SK-MEL-5 (cell line): ENCODE data around the gene PDGFA. TPM values are rescaled to one million over a fixed set of nuclear protein-coding genes. Genes with fewer than 3 reads are reported as not detected.

Experiments
- DNase-seq: peaks from one replicate; pipeline ENCODE4 v3.0.0-alpha.2; 2016; ENCODE audit warnings: low read depth, low spot score
- in situ Hi-C: cut with HindIII; loops from 2 replicates; pipeline ENCODE4 v1.10.0; 2016; ENCODE audit warnings: low sequenced_read_pairs, high pct_unique_total_duplicates, low pct_unique_long_range_greater_than_20kb
- polyA plus RNA-seq, 2 experiments: library from polyadenylated mRNA; depleted of rRNA; stranded (reverse); fragments of >200 nt; gene quantifications; 2 replicates each; pipeline ENCODE4 v1.2.3, GENCODE V29; 2015
- total RNA-seq: library from RNA; depleted of rRNA; stranded (reverse); fragments of >200 nt; shearing (Covaris generic); gene quantifications from 2 replicates; pipeline ENCODE4 v1.2.3, GENCODE V29; 2014; rRNA removed

The PDGFA gene
- total RNA-seq, result 2.4 and 2.9 TPM in 2 replicates
- polyA plus RNA-seq (2015; cell fraction: cytosol; rRNA removed), result 2.6 and 3.9 TPM in 2 replicates
- polyA plus RNA-seq (2015; cell fraction: nucleus; rRNA removed), result 2.5 and 3.9 TPM in 2 replicates

- in situ Hi-C loops, result no loop called here
- DNase-seq, result peak; percentile 49
These were observed at the start of gene PDGFA for GRCh38 chr7:519484-520390. Gene PDGFA (minus strand): TSS chr7:519846. CDS start chr7:519001, 845 bp downstream.

DNA sequence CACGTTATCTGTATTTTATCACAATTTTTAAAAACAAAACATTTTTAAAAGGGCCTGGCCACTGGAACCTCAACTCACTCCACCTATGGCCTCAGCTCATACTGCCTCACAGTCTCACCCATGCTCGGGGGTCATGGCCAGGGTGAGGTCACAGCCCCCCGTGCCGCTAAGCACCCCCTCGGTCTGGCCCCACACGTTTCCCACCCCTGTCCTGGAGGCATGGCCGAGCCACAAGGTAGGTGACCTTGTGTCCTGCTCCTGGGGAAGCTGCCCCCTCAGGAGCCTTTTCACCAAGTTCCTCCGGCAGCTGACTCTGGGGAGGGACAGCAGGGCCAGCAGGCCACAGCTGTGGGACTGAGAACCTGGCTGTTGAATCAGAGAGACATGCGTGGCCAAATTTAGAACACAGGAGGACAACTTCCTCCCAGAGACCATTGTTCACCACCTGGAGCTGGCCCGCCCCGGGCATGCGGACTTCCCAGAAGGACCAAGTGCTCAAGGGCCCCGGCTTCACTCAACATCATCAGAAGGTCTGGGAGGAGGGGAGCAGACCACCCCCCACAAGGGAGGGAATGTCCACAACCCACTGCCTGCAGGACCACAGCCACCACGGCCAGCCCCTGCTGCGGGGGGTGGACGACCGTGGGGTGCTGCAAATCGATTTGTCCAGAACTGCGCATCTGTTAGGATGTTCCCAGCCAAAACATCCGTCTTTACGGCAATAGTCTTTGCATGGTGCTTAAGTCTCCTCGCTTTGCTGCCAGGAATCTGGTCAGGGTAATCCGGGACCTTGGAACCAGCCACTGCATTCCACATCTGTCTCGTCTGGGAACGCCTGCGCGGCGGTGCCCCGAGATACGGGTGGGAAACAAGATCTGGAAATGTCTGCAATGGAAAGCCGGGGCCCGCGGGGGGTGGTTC is 48.6 kb upstream of the PDGFA start:
- in situ Hi-C loops, result no loop called here
- no peak for DNase-seq

GRCh38 chr7:567305-567883 is 47.7 kb upstream of the PDGFA start:
- in situ Hi-C loops, result no loop called here

DNA sequence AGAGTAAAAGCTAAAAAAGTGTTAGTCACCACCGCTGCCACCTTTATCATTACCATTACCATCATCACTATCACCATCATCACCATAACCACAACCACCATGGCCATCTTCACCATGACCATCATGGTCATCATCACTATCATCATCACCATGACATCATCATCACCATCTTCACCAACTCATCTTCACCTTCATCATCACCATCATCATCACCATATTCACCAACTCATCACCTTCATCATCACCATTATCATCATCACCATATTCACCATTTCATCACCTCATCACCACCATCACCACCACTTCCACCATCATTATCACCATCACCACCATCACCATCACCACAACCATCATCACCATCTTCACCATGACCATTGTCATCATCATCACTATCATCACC is 46.5 kb upstream of the PDGFA start:
- in situ Hi-C loops, result no loop called here
- no peak for DNase-seq

More at GRCh38 chr7:567305-567883, 47.7 kb upstream of the PDGFA start:
- DNase-seq, result no peak

DNA sequence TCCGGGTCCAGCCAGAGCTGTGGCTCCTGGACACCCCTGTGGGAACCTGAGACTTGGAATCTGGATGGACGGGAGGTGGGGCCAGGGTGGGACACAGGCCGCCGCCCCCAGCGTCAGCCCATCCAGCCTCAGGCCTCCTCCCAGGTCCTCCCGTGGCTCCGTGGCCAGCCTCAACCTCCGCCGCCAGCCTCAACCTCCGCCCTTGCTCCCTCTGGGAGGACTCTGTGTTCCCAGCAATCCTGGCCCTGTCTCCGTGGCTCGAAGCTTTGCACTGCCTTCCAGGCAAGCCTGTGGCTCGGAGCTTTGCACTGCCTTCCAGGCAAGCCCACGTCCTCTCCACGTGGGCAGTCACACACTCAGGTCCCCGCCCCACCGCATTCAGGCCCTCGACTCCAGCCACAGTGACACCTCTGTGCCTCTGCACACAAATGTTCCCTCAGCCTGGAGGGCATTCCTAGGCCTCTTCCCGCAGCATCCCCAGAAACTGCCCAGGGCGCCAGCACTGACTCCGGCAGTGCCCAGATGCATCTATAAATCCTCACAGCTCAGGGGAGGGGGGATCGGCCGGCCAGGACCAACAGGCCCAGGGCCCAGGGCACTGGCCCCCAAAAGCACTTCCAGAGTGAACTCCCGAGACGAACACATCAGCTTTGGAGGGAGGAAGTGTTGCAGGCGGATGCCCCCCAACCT is 44.7 kb upstream of the PDGFA start:
- in situ Hi-C loops, result no loop called here
- no peak for DNase-seq

- no peak for DNase-seq
- in situ Hi-C loops, result no loop called here
These were observed 44.1 kb upstream of the PDGFA start for GRCh38 chr7:563629-564170.

- in situ Hi-C loops, result no loop called here
- no peak for DNase-seq
These were observed 43.4 kb upstream of the PDGFA start for GRCh38 chr7:562789-563628.

GRCh38 chr7:562374-562675 is 42.7 kb upstream of the PDGFA start:
- in situ Hi-C loops, result no loop called here
- DNase-seq, result no peak

GRCh38 chr7:561631-562373 is 42.2 kb upstream of the PDGFA start:
- no peak for DNase-seq
- in situ Hi-C loops, result no loop called here

DNA sequence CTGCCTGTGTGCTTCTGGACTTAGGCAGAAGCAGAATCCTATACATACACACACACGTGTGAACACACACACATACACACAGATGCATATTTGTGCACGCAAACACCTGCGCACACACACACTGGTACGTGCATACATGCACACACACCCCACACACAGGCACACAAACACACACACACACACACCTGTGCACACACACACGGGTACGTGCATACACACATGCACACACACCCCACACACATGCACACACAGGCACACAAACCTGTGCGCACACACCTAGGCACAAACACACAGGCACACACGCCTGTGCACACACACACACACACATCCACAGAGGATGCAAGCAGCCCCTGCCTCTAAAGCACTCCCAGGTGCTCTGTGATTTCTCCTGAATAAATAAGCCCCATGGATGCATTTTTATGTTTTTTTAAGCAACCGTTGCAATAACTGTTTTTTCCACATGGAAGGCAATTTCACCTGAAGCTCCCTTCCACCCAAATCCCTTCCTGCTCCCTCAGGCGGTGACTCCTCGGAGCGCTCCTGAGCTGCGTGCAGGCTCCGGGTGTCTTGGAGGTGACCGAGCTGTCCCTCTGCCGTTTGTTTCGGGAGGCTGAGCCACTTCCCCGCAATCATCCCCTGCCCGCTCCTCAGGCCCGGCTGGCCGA is 41.5 kb upstream of the PDGFA start:
- in situ Hi-C loops, result no loop called here
- DNase-seq, result no peak

DNA sequence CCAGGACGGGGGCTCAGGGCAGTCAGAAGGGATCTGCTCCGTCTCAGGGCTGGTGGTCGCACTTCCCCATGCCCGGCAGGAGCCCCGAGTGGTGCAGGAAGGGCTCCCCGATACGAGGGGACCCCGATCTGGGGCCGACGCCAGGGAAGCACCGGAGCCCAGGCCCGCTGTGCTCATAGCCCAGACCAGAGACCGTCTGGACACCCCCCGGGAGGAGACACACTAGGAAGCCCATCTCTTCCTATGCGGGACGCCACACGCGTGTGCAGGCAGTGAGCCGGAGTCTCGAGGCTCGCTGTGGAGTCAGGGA is 39.7 kb upstream of the PDGFA start:
- no peak for DNase-seq
- in situ Hi-C loops, result no loop called here

GRCh38 chr7:557558-557881 is 37.9 kb upstream of the PDGFA start:
- in situ Hi-C loops, result no loop called here

GRCh38 chr7:556837-557557 is 37.4 kb upstream of the PDGFA start:
- no peak for DNase-seq
- in situ Hi-C loops, result no loop called here

More at GRCh38 chr7:557558-557881, 37.9 kb upstream of the PDGFA start:
- DNase-seq, result no peak

GRCh38 chr7:556291-556826 is 36.7 kb upstream of the PDGFA start:
- no peak for DNase-seq

More at GRCh38 chr7:556291-556826, 36.7 kb upstream of the PDGFA start:
- in situ Hi-C loops, result no loop called here
